Uterus (tissue), 4 donors: Measurements from ENCODE around the gene GLP1R. TPM values are rescaled to one million over a fixed set of nuclear protein-coding genes. Genes with fewer than 3 reads are reported as not detected.

Source experiments
- DNase-seq, 2 donors: peaks; one replicate each; pipeline ENCODE4 v3.0.0-alpha.2; 2019 to 2020
- H3K27ac ChIP-seq, 2 donors: fragments of 200-600 bp; sonication (generic); 1 replicate in 1 of 2; 2 replicates in 1 of 2; pipeline ENCODE4 v1.5.1; 2016 to 2018
- H3K27me3 ChIP-seq, 2 donors: fragments of 200-600 bp; sonication (generic); one replicate each; pipeline ENCODE4 v1.5.1; 2018 to 2019; ENCODE audit warnings: control low read depth in 1 of 2
- H3K36me3 ChIP-seq, 2 donors: fragments of 200-600 bp; sonication (generic); one replicate each; pipeline ENCODE4 v1.5.1; 2019; ENCODE audit warnings: control low read depth in 1 of 2
- H3K4me1 ChIP-seq, 2 donors: fragments of 200-600 bp; sonication (generic); one replicate each; pipeline ENCODE4 v1.5.1; 2018 to 2019; ENCODE audit warnings: control low read depth in 1 of 2
- H3K4me3 ChIP-seq, 2 donors: fragments of 200-600 bp; sonication (generic); 1 replicate in 1 of 2; 2 replicates in 1 of 2; pipeline ENCODE4 v1.5.1; 2018 to 2019; ENCODE audit warnings: mild to moderate bottlenecking in 1 of 2
- H3K9me3 ChIP-seq, 2 donors: fragments of 200-600 bp; sonication (generic); one replicate each; pipeline ENCODE4 v1.5.1; 2019; ENCODE audit warnings: control low read depth in 1 of 2
- CTCF ChIP-seq, 4 experiments: fragments of 200-600 bp in 2 of 4; fragments of 450-650 bp in 2 of 4; sonication (generic) in 2 of 4; IDR thresholded peaks; one replicate each; pipeline ENCODE4 v1.5.1; 2016 to 2019; ENCODE audit warnings: antibody characterized with exemption in 4 of 4, mild to moderate bottlenecking in 2 of 4, moderate library complexity in 1 of 4
- POLR2A ChIP-seq, 2 donors: fragments of 450-650 bp; IDR thresholded peaks; one replicate each; pipeline ENCODE4 v1.6.1; 2016; ENCODE audit warnings: antibody characterized with exemption in 2 of 2, mild to moderate bottlenecking in 1 of 2, moderate library complexity in 1 of 2
- intact Hi-C: fragments of 100-400 bp; cut with DNase I; formaldehyde crosslinking; loops from one replicate; pipeline ENCODE4 v1.15.1; 2023; ENCODE audit warnings: low total_unique reads
- total RNA-seq, 4 donors: library from RNA; depleted of rRNA in 3 of 4; stranded (reverse); fragments of >200 nt in 3 of 4; gene quantifications; one replicate each; pipeline versions ENCODE4 v1.1.0 to v1.2.4, GENCODE V29; 2014 to 2023
- donor health status: DM: yes; HTN: yes; CAD: no.

GLP1R gene
- total RNA-seq, 4 donors from 2014 or later: 0.55 TPM; not detected in 3

- intact Hi-C loops: no loop called here
- TF ChIP-seq CTCF (IDR thresholded peaks at IDR 0.05): no peak
- no peak for TF ChIP-seq POLR2A (IDR thresholded peaks at IDR 0.05)
- Histone ChIP-seq H3K4me1 (no peaks in the 10 kb centered on the region), H3K36me3 (no peaks in the 10 kb centered on the region), H3K27ac (no peak overlapping the region), H3K4me3 (no peak overlapping the region), H3K27me3 (no peaks in the 10 kb centered on the region), H3K9me3 (no peaks in the 10 kb centered on the region)
- no peak for DNase-seq
Measured at GRCh38 chr6:39085129-39085797, 36.7 kb downstream of the GLP1R start.

GRCh38 chr6:39086294-39086693, 37.7 kb downstream of the GLP1R start:
- Histone ChIP-seq H3K36me3 (no peaks in the 10 kb centered on the region), H3K4me3 (no peak overlapping the region), H3K4me1 (no peaks in the 10 kb centered on the region), H3K27me3 (no peaks in the 10 kb centered on the region), H3K9me3 (no peaks in the 10 kb centered on the region), H3K27ac (no peak overlapping the region)
- no peak for TF ChIP-seq POLR2A (IDR thresholded peaks at IDR 0.05)
- no peak for TF ChIP-seq CTCF (IDR thresholded peaks at IDR 0.05)
- intact Hi-C loops: no loop called here
- no peak for DNase-seq

GRCh38 chr6:39086711-39087110, 38.1 kb downstream of the GLP1R start:
- TF ChIP-seq CTCF (IDR thresholded peaks at IDR 0.05) (no peak), POLR2A (IDR thresholded peaks at IDR 0.05) (no peak)
- Histone ChIP-seq H3K27me3 (no peaks in the 10 kb centered on the region), H3K27ac (no peak overlapping the region), H3K36me3 (no peaks in the 10 kb centered on the region), H3K4me3 (no peak overlapping the region), H3K9me3 (no peaks in the 10 kb centered on the region), H3K4me1 (no peaks in the 10 kb centered on the region)
- intact Hi-C loops: no loop called here
- no peak for DNase-seq

- Histone ChIP-seq H3K27ac (no peak overlapping the region), H3K36me3 (no peaks in the 10 kb centered on the region), H3K4me3 (no peak overlapping the region), H3K4me1 (no peaks in the 10 kb centered on the region), H3K27me3 (no peaks in the 10 kb centered on the region), H3K9me3 (no peaks in the 10 kb centered on the region)
- no peak for TF ChIP-seq POLR2A (IDR thresholded peaks at IDR 0.05)
- no peak for TF ChIP-seq CTCF (IDR thresholded peaks at IDR 0.05)
- DNase-seq: no peak
- intact Hi-C loops: no loop called here
Measured at GRCh38 chr6:39087197-39087596, 38.6 kb downstream of the GLP1R start.

- TF ChIP-seq CTCF (IDR thresholded peaks at IDR 0.05): peak; percentile 9 to 49 (median 33)
- TF ChIP-seq POLR2A (IDR thresholded peaks at IDR 0.05): no peak
- intact Hi-C loops: no loop called here
Measured at GRCh38 chr6:39088331-39088730, 39.8 kb downstream of the GLP1R start.

More at GRCh38 chr6:39088331-39088730, 39.8 kb downstream of the GLP1R start:
- no peaks in the 10 kb centered on the region for H3K27me3 ChIP-seq
- no peak overlapping the region for H3K27ac ChIP-seq
- H3K4me1 ChIP-seq: no peaks in the 10 kb centered on the region
- no peaks in the 10 kb centered on the region for H3K36me3 ChIP-seq
- H3K9me3 ChIP-seq: no peaks in the 10 kb centered on the region
- no peak overlapping the region for H3K4me3 ChIP-seq
- DNase-seq: no peak
